ENCODE measurements around the gene PMEL.
A peak's percentile ranks its signal among the peaks of the same experiment; 100 is the strongest.
"Not testable (repeated sequence)": the region's sequence is repeated elsewhere in the genome, so short reads cannot be mapped to it uniquely, and the experiment has no call there.

Gene PMEL

DNA sequence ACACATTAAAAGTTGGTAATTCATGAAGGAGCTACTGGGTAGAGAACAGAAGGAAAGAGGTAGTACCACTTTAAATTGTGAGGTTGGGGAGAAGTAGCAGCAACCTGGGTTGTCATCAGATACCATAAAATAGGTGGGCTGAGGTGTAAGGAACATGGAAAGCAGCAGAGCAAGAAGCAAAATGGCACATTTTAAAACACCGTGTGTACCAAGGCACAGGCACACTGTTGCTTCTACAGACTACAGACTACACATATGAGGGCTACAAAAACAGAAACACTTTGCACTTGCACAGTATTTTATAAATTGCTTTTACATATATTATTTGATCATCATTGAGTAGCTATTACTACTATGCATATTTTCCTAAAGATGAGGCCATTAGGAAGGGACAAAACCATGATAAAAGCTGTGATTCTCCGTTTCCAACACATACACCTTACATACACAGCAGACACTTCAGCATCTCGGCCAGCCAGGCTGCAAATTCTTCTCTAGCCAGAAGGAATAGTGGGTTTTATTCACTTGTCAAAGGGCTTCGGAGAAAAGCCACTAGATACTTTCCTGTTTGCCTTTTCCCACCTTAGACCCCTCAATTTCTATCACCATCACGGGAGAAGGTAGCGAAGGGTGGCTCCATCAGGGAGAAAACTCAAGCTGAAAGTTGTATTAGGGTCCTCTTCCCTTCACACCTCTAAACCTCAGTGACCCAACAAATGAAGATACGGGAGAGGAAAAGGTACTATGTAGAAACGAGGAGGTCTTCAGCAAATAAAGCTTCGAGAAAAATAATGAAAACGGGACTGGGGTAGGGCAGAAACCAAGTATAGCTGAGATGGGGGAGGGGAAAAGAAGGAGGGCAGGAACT, 39.7 kb downstream of the PMEL start:
- DNase-seq = peak in 1 of 51 donors; percentile 29

- DNase-seq = no peak
Measured at GRCh38 chr12:55925371-55925770, 40.5 kb downstream of the PMEL start.

GRCh38 chr12:55923648-55924047, 42.2 kb downstream of the PMEL start:
- DNase-seq = not testable (repeated sequence)

DNA sequence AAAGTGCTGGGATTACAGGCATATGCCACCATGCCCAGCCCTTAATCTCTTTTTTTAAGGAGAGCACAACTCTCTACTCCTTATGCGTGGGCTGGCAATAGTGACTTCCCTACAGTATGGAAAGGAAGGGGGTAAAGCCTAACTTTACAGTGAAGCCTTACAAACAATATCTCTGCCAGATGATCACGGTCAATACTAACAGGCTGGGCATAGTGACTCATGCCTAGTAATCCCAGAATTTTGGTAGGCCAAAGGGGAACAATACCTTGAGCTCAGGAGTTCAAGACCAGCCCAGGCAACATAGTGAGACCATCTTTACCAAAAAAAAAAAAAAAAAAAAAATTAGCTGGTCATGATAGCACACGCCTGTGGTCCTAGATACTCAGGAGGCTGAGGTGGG, 43.7 kb downstream of the PMEL start:
- no peak for DNase-seq

DNA sequence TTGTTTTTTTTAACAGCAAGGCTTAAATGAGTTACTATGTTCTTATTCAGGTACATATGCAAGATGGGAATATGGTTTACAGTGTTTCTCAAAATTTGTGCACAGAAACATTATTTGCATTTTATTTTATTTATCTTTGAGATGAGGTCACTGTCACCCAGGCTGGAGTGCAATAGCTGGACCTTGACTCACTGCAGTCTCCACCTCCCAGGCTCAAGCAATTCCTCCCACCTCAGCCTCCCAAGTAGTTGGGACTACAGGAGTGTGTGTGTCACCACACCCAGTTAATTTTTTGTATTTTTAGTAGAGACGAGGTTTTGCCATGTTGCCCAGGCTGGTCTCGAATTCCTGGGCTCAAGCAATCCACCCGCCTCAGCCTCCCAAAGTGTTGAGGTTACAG, 46.8 kb downstream of the PMEL start:
- DNase-seq = not testable (repeated sequence)

DNA sequence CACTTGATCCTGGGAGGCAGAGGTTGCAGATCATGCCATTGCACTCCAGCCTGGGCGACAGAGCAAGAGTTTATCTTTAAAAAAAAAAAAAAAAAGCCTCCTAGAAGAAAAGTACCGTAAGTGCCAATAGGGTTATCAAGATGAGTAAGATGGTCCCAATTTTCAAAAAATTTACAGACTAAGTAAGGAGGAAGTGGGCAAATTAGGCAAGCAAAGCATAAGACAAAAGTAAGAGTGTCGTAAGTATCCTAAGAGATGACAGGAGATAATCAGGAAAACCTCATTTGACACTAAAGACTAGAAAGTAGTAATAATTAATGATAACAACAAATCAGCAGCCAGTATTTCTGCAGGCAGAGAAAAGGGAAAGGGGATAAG, 50.4 kb downstream of the PMEL start:
- DNase-seq = no peak

GRCh38 chr12:55912908-55913307, 52.9 kb downstream of the PMEL start:
- no peak for DNase-seq

- DNase-seq = no peak
Measured at GRCh38 chr12:55909513-55909884, 56.3 kb downstream of the PMEL start.

DNA sequence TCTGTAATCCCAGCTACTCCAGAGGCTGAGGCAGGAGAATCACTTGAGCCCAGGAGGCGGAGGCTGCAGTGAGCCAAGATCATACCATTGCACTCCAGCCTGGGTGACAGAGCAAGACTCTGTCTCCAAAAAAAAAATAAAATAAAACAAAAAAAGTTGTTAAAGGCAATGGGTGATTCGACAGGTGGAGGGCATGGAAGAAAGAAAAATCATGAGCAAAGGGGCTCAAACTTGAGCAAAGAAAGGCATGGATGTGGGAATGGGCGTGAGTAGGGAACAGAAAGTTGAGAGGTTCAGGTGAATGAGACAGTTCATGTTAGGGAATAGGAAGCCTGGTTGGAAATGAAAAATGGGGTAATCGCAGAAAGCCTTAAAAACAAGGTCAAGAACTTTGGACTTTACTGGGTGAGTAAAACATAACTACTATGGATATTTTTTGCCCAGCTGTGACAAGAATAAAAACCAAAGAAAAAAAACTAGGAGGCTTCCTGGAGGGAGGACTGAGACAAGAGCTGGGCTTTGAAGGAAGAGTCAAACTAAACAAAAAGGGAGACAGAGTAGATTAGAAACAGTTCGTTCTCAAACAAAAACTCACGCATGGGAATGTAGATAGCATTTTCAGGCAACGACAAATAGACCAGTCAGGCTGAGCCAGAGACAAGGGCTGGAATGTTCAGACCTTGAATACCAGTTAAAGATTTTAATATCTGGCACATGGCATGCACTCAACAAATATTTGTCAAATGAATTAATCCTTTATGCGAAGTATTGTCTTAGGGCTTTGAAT, 56.9 kb downstream of the PMEL start:
- peak in 1 of 51 donors; percentile 9 for DNase-seq

DNA sequence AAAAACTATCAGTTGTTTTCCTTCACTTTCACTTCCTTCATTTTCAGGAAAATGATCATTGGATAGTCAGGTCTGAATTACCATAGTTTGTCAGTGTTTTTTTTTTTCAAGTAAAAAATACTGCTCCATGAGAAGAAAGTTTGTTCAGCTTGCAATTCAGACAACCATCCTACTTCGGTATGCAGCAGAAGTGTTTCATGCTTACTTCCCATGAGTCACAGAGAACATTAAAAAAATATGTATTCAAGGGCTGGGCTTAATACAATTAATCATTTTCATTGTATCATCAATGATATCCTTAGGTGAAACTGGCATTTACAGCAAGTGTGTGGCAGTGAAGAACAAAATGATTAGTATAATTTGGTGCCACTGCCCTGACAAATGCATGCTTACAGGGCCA, 59.8 kb downstream of the PMEL start:
- no peak for DNase-seq

Measured in hypothalamus (tissue), 51 donors.